Coronary artery (tissue), 2 donors: ENCODE data around the gene PRKACB.

Experiments used
- DNase-seq: peaks from one replicate; pipeline ENCODE4 v3.0.0-alpha.2; 2017; ENCODE audit warnings: low spot score
- H3K27ac ChIP-seq, 2 donors: fragments of 200-600 bp; sonication (generic); one replicate each; pipeline ENCODE4 v1.5.1; 2016 to 2019
- H3K4me3 ChIP-seq: fragments of 200-600 bp; sonication (generic); 2 replicates; pipeline ENCODE4 v1.5.1; 2016; ENCODE audit warnings: mild to moderate bottlenecking, moderate library complexity
- CTCF ChIP-seq: fragments of 200-600 bp; sonication (generic); IDR thresholded peaks from one replicate; pipeline ENCODE4 v1.5.1; 2019; ENCODE audit warnings: antibody characterized with exemption

PRKACB gene

GRCh38 chr1:84166797-84167196 lies 22.7 kb downstream of the PRKACB start:
- Histone ChIP-seq H3K27ac (no peak overlapping the region), H3K4me3 (no peak overlapping the region)
- no peak for DNase-seq
- no peak for TF ChIP-seq CTCF

GRCh38 chr1:84168783-84169182 lies 24.7 kb downstream of the PRKACB start:
- TF ChIP-seq CTCF: no peak
- no peak overlapping the region for H3K27ac ChIP-seq
- DNase-seq: no peak
- H3K4me3 ChIP-seq: no peak overlapping the region

- Histone ChIP-seq H3K4me3 (no peak overlapping the region), H3K27ac (no peak overlapping the region)
- TF ChIP-seq CTCF: no peak
- no peak for DNase-seq
These were observed 26.1 kb downstream of the PRKACB start for GRCh38 chr1:84170171-84170570.

- no peak for DNase-seq
- H3K27ac ChIP-seq: no peak overlapping the region
- no peak for TF ChIP-seq CTCF
- H3K4me3 ChIP-seq: no peak overlapping the region
These were observed 27.4 kb downstream of the PRKACB start for GRCh38 chr1:84171481-84171880.

GRCh38 chr1:84174051-84174556 lies 30.0 kb downstream of the PRKACB start:
- Histone ChIP-seq H3K4me3 (no peak overlapping the region), H3K27ac (no peak overlapping the region)
- no peak for TF ChIP-seq CTCF
- DNase-seq: no peak

GRCh38 chr1:84181350-84182005 lies 37.4 kb downstream of the PRKACB start:
- H3K4me3 ChIP-seq: no peak overlapping the region
- no peak for DNase-seq
- TF ChIP-seq CTCF: no peak
- H3K27ac ChIP-seq: no peak overlapping the region

GRCh38 chr1:84190455-84190854 lies 46.4 kb downstream of the PRKACB start:
- no peak for TF ChIP-seq CTCF
- no peak overlapping the region for H3K4me3 ChIP-seq
- DNase-seq: no peak
- H3K27ac ChIP-seq: no peak overlapping the region
